Prostate gland (tissue), 2 donors: ENCODE results near the gene CTBP2. TPM values are rescaled to one million over a fixed set of nuclear protein-coding genes. Genes with fewer than 3 reads are reported as not detected.
"Not testable (repeated sequence)": the region's sequence is repeated elsewhere in the genome, so short reads cannot be mapped to it uniquely, and the experiment has no call there.

Source experiments
- DNase-seq: peaks from one replicate; pipeline ENCODE4 v3.0.0-alpha.2; 2019; ENCODE audit warnings: low spot score
- H3K27ac ChIP-seq, 2 donors: fragments of 200-600 bp; sonication (generic); 2 replicates each; pipeline ENCODE4 v1.5.1; 2017 to 2019
- H3K27me3 ChIP-seq: fragments of 200-600 bp; sonication (generic); replicated peaks from 2 replicates; pipeline ENCODE4 v1.5.1; 2019; ENCODE audit not compliant: insufficient read depth
- H3K36me3 ChIP-seq, 2 donors: fragments of 200-600 bp; sonication (generic); 1 replicate in 1 of 2; 2 replicates in 1 of 2; pipeline versions ENCODE4 v1.5.1 to v1.8.1; 2017 to 2019
- H3K4me1 ChIP-seq: fragments of 200-600 bp; sonication (generic); replicated peaks from 2 replicates; pipeline ENCODE4 v1.5.1; 2019
- H3K4me3 ChIP-seq, 2 donors: fragments of 200-600 bp; sonication (generic); 2 replicates each; pipeline ENCODE4 v1.5.1; 2017 to 2019
- H3K9me3 ChIP-seq: fragments of 200-600 bp; sonication (generic); 2 replicates; pipeline ENCODE4 v1.5.1; 2017
- CTCF ChIP-seq, 4 experiments: fragments of 200-600 bp in 2 of 4; fragments of 450-650 bp in 2 of 4; sonication (generic) in 2 of 4; IDR thresholded peaks; 1 replicate in 3 of 4; 2 replicates in 1 of 4; pipeline ENCODE4 v1.5.1; 2016 to 2019; ENCODE audit warnings: antibody characterized with exemption in 4 of 4, mild to moderate bottlenecking in 2 of 4, moderate library complexity in 2 of 4
- POLR2A ChIP-seq: fragments of 450-650 bp; IDR thresholded peaks from one replicate; pipeline ENCODE4 v1.6.1; 2016; ENCODE audit warnings: antibody characterized with exemption, mild to moderate bottlenecking
- POLR2AphosphoS5 ChIP-seq: sonication (generic); formaldehyde crosslinking; IDR thresholded peaks from one replicate; pipeline ENCODE4 v1.6.1; 2017; ENCODE audit warnings: antibody characterized with exemption
- WGBS: methylation state at CpG from one replicate; pipeline ENCODE4 v1.1.5; 2018; 5-methylcytosine and 5-hydroxymethylcytosine counted together
- intact Hi-C: fragments of 100-400 bp; cut with DNase I; formaldehyde crosslinking; loops from one replicate; pipeline ENCODE4 v1.14.2; 2022
- total RNA-seq, 2 donors: library from RNA; depleted of rRNA; stranded (reverse); fragments of >200 nt; gene quantifications; one replicate each; pipeline ENCODE4 v1.1.0, GENCODE V29; 2016

Gene CTBP2
- total RNA-seq, 2 donors from 2014 or later: 70.2 to 89.7 TPM

GRCh38 chr10:125190946-125191345 is 30.6 kb upstream of the CTBP2 start:
- intact Hi-C loops: no loop called here
- Histone ChIP-seq H3K9me3 (no peaks in the 10 kb centered on the region), H3K4me1 (no peaks in the 10 kb centered on the region), H3K27ac (no peak overlapping the region), H3K27me3 (no peaks in the 10 kb centered on the region), H3K36me3 (no peaks in the 10 kb centered on the region), H3K4me3 (no peak overlapping the region)
- DNase-seq: no peak
- 66% methylated on average over 8 of the region's 8 CpGs for WGBS
- no peak for TF ChIP-seq POLR2A
- no peak for TF ChIP-seq POLR2AphosphoS5
- no peak for TF ChIP-seq CTCF (IDR thresholded peaks at IDR 0.05)

- 78% methylated on average over 6 of the region's 6 CpGs for WGBS
- H3K4me1 ChIP-seq: no peaks in the 10 kb centered on the region
- no peak for DNase-seq
- no peak for TF ChIP-seq CTCF (IDR thresholded peaks at IDR 0.05)
- TF ChIP-seq POLR2AphosphoS5: no peak
- no peak for TF ChIP-seq POLR2A
- H3K36me3 ChIP-seq: no peaks in the 10 kb centered on the region
- H3K27me3 ChIP-seq: no peaks in the 10 kb centered on the region
- no peak overlapping the region for H3K4me3 ChIP-seq
- H3K27ac ChIP-seq: no peak overlapping the region
- intact Hi-C loops: no loop called here
- H3K9me3 ChIP-seq: no peaks in the 10 kb centered on the region
Measured at GRCh38 chr10:125190414-125190813, 30.1 kb upstream of the CTBP2 start.

GRCh38 chr10:125189162-125189561 is 28.8 kb upstream of the CTBP2 start:
- no peaks in the 10 kb centered on the region for H3K9me3 ChIP-seq
- no peaks in the 10 kb centered on the region for H3K4me1 ChIP-seq
- no peaks in the 10 kb centered on the region for H3K27me3 ChIP-seq
- intact Hi-C loops: no loop called here
- TF ChIP-seq POLR2AphosphoS5: no peak
- no peaks in the 10 kb centered on the region for H3K36me3 ChIP-seq
- DNase-seq: no peak
- WGBS: 95% methylated on average over 8 of the region's 8 CpGs
- no peak overlapping the region for H3K4me3 ChIP-seq
- no peak overlapping the region for H3K27ac ChIP-seq

GRCh38 chr10:125187238-125188194 is 27.2 kb upstream of the CTBP2 start:
- Histone ChIP-seq H3K36me3 (no peaks in the 10 kb centered on the region), H3K9me3 (no peaks in the 10 kb centered on the region), H3K27me3 (no peaks in the 10 kb centered on the region), H3K4me3 (no peak overlapping the region), H3K27ac (no peak overlapping the region), H3K4me1 (no peaks in the 10 kb centered on the region)
- TF ChIP-seq CTCF (IDR thresholded peaks at IDR 0.05): no peak
- TF ChIP-seq POLR2AphosphoS5: no peak
- no peak for TF ChIP-seq POLR2A
- intact Hi-C loops: no loop called here
- no peak for DNase-seq
- 71% methylated on average over 6 of the region's 6 CpGs for WGBS

- Histone ChIP-seq H3K9me3 (no peaks in the 10 kb centered on the region), H3K4me1 (no peaks in the 10 kb centered on the region), H3K27me3 (no peaks in the 10 kb centered on the region), H3K4me3 (no peak overlapping the region), H3K36me3 (no peaks in the 10 kb centered on the region), H3K27ac (no peak overlapping the region)
- intact Hi-C loops: no loop called here
- WGBS: 86% methylated on average over 18 of the region's 18 CpGs
- TF ChIP-seq CTCF (IDR thresholded peaks at IDR 0.05): no peak
- no peak for TF ChIP-seq POLR2A
- TF ChIP-seq POLR2AphosphoS5: no peak
- DNase-seq: no peak
Measured at GRCh38 chr10:125186431-125187170, 26.2 kb upstream of the CTBP2 start.

- H3K4me1 ChIP-seq, H3K27ac ChIP-seq, H3K27me3 ChIP-seq, H3K9me3 ChIP-seq, DNase-seq, H3K36me3 ChIP-seq, H3K4me3 ChIP-seq, intact Hi-C loops: not testable (repeated sequence)
- 100% methylated on average over 3 of the region's 3 CpGs for WGBS
Measured at GRCh38 chr10:125179107-125179506, 18.7 kb upstream of the CTBP2 start.
